NK-92 treated with Interleukin-12 subunit alpha and Interleukin-12 subunit beta, amount 100 ng/mL, for 24 hours (cell line): ENCODE measurements around the gene SNAP25.

Source experiments
- DNase-seq: peaks from one replicate; lab custom pipeline; 2025; lab: John Stamatoyannopoulos, UW

SNAP25 gene

DNA sequence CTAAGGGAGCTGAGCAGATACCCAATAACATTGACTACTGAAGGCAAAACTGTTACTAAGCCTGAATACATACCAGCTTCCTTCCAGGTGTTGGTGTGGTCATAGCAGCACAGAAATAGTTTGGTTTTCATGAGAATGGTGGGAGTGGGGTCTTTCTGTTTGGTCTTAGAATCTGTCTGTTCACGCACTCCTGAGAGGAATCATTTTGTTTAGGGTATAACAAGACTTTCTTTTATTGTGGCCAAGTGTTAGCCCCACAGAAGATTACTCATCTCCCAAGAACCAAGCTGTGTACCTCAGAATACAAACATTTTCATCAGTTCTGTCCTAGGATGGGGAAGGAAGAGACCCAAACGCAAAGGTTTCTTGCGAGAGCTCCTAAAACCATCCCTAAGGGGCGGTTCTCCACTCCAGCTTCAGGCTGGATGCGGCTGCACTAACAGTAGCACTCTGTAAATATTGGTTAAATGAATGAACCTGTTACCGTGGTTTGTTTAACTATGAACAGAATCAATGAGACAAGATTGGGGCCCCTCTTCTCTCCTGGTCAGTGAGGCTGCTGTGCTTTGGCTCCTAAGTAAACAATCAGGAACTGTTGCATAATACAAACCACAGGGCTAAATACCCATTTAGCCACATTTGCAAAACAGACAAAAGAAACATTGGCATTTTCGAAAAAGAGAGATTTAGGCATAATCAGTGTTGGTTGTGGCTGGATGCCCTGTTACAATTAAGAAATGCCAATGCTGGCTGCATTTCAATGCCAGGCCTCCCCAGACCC is 44.9 kb downstream of the SNAP25 start:
- no peak for DNase-seq

DNA sequence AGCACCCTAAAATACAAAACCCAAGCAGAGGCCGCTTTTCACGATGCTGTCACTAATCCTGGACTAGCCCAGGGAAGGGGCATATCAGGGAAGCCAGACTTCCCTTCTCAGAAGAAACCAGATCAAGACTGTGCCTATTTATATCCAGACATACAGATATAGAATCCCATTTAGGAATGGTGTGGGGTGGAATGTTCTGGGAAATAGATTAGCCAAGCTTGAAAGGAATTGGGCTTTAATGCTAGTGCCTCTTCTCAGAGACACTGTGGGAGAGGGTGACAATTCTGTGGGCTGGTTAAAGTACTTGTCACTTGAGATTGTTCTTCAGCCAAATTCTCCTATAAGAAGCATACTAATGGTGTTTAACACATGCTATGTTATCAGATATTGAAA is 45.5 kb downstream of the SNAP25 start:
- no peak for DNase-seq

GRCh38 chr20:10268636-10269035 is 50.0 kb downstream of the SNAP25 start:
- DNase-seq = no peak

- no peak for DNase-seq
Measured at GRCh38 chr20:10270630-10271029, 52.0 kb downstream of the SNAP25 start.

GRCh38 chr20:10271494-10272219 is 53.0 kb downstream of the SNAP25 start:
- DNase-seq = no peak

GRCh38 chr20:10276878-10277580 is 58.4 kb downstream of the SNAP25 start:
- DNase-seq = no peak

GRCh38 chr20:10277616-10278015 is 59.0 kb downstream of the SNAP25 start:
- no peak for DNase-seq

GRCh38 chr20:10278412-10278811 is 59.8 kb downstream of the SNAP25 start:
- DNase-seq = no peak

GRCh38 chr20:10280018-10280908 is 61.6 kb downstream of the SNAP25 start:
- no peak for DNase-seq

- no peak for DNase-seq
Measured at GRCh38 chr20:10281911-10282310, 63.3 kb downstream of the SNAP25 start.

DNA sequence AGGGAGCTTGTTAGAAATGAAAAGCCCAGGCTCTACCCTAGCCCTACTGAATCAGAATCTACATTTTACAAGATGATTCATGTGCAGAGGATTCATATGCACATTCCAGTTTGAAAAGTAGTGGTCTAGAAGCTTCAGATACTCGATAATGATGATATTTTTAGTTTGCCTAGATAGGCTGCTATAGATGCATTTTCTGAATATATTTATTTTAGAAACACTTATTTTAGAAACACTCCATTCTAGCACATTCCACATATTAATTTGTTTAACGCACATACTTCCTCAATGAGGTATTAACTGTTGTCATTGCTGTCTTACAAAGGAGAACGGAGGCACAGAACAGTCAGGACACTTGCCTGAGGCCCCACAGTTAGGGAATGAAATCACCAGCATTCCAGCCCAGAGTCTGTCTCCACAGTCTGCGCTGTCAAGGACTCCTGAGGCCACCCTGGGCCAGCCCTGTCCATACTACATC is 64.4 kb downstream of the SNAP25 start:
- DNase-seq = no peak

GRCh38 chr20:10286356-10286755 is 67.7 kb downstream of the SNAP25 start:
- DNase-seq = no peak

DNA sequence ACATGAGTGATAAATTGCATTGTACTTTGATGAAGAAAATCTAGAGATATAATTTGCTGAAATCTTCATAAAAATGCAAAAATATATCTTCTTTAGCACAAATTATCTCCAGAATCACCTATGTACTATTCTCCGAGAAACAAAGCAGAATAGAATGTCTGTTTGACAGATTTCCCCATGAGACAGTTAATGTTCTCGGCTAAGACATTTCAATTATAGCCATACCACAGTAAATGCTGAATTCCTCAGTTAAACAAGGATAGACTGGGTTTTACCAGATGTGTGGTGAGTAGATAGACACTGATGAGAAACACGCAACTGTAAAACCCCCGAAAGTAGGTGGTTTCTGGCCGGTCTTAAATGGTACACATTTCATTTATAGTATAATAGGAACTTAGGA is 69.8 kb downstream of the SNAP25 start:
- DNase-seq = no peak

DNA sequence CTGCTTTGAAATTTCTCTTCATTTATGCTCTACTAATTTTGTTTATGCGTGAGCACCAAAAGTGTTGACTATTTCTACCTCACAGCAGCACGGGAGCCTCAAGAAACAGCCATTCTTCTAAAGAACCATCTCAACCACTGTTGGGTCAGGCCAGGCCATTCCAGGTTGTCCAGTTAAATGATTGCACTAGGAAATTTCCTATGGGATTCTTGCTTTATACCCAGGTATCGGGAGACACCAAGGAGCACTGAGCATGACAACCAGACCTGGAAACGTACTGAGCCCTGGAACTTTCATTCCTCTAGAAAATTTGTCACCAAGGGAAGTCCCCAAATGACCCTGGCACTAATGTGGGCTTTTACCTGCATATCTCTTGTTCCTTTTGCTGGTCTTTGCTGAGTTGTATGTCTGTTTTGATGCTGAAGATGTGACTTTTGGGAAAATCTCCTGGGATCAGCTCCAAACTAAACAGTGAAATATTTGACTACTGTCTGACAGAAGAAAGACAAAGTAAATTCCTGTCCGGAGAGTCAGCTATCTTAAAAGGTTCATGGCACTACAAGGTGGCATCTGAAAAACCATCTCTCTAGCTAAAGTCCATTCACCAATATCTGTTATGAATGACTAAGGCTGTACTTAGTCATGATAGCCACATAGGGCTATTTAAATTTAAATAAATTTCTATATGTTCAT is 70.5 kb downstream of the SNAP25 start:
- DNase-seq = no peak

DNA sequence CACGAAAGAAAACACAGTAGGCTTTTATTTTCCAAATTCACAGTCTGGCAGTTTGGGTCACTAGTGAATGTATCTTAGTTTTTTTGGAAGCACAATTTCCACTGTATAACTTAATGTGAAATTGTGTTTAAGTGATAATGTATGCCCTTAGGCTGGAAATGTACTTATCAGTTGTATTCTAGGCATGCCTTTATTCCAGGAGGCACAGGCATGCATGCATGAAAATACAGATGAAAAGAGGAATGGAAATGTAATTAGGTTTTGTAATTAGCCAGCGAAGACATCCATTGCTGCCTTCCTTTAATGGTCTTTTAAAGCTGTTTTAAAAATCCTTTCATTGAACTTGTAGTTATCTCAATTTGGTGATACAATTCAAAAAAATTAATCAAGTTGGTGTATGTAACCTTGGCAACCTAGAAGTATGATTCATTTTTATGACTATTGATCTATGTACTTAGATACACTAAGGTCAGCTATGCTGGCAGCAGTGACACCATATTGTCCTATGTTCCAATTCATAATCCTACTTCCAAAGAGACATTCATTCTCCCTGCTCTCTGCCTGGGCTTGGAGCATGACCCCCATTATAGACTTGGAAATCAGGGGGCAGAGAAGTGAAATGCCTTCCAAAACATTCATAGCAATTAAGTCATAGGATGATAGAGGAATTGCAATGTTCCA is 73.1 kb downstream of the SNAP25 start:
- DNase-seq = no peak

DNA sequence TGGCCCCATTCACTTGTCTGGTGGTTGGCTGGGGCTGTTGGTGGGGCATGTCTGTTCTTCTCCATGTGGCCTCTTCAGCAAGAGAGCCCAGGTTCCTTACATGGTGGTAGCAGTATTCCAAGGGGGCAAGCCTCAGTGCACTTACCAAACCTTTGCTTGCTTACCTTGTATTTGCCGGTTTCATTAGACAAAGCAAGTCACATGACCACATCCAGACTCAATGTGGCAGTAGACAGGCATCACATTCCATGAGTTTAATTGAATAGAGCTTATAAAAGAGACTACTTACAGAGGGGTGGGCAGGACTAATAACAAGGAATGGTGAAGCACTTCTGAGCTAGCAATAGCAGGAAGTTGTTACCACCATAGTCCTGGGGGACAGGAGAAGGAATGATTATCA is 78.6 kb downstream of the SNAP25 start:
- DNase-seq = no peak

DNA sequence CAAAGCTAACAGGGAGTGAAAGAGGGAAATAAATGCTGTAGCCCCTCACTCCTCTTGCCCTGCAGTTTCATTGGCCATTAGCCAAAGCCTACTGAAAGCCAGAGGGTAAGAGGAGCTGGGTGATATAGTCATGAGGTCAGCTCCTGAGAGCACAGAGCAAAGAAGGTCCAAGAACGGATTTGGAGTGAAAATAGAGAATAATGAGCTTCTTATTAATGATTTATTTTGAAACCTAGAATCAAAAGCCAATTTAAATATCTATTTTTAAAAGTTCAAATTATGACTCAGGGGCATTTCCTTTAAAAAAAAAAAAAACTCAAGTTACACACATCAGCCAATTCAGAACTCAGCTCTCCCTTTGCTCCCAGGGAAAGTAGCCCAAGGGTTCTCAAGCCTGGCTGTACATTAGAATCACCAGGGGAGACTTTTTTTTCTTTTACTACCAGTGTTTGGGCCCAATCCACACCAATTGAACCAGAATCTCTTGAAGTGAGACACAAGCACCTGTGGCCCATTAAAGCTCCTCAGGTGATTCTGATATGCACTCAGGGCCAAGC is 79.1 kb downstream of the SNAP25 start:
- DNase-seq = no peak

GRCh38 chr20:10300582-10301446 is 82.2 kb downstream of the SNAP25 start:
- no peak for DNase-seq

DNA sequence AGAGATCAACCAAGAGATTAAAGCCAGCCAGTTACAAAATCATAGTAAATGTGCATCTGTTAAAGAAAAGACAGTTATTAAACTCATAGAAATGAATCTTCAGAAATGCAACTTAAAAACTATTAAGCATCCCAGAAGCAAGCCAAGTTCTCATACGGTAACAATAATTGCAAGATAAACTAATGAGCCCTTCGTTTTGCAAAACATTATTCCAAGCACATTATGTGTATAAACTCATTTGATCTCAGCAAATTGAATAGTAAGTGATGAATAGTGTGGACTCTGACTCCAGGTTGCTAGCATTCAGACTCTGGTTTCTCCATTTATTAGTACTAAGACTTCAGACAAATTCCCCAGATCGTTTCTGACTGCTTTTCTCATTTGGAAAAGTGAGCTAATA is 85.2 kb downstream of the SNAP25 start:
- no peak for DNase-seq
